Measurements from ENCODE around the gene GRAMD1B. TPM values are rescaled to one million over a fixed set of nuclear protein-coding genes. Genes with fewer than 3 reads are reported as not detected.

Gene GRAMD1B
- total RNA-seq, 3 donors from 2014 or later (not counting 1 experiment from before 2014, with no cell fraction given), result 5.9 to 10.3 (median 8.8) TPM

DNA sequence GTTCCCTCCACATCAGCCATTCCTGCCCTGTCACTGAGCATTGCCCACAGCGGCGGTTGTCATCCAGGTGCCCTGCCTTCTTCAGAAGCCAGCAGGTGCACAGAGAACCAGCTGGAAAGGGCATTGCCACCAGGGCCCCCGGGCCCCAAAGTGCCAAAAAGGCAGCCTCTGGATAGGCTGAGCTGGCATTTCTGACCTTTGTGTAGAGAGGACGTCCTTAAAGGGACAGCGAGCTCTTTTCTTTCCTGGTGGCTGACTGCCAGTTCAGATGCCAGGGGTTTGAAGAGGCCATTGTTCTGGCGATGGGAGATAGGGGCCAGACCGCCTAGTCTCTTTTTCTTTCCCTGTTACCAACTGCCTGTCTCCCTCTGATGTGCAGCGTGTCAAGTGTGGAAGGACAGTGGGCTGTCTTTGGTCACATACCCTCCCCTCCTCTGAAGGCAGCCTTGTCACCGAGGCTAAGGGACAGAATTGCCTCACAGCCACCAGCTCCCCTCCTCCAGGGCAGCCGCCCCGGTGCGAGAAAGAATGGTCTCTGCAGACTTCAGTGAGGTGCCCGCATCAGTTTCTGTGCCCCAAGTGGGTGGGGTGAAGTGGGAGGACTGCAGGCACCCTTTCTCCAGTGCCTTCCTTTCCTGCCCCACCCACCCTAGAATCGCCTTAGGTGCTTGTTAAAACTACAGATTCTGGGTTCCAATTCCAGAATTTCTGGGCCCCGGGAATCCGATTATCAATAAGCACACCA lies 114.7 kb downstream of the GRAMD1B start:
- TF ChIP-seq, protein P1, sequence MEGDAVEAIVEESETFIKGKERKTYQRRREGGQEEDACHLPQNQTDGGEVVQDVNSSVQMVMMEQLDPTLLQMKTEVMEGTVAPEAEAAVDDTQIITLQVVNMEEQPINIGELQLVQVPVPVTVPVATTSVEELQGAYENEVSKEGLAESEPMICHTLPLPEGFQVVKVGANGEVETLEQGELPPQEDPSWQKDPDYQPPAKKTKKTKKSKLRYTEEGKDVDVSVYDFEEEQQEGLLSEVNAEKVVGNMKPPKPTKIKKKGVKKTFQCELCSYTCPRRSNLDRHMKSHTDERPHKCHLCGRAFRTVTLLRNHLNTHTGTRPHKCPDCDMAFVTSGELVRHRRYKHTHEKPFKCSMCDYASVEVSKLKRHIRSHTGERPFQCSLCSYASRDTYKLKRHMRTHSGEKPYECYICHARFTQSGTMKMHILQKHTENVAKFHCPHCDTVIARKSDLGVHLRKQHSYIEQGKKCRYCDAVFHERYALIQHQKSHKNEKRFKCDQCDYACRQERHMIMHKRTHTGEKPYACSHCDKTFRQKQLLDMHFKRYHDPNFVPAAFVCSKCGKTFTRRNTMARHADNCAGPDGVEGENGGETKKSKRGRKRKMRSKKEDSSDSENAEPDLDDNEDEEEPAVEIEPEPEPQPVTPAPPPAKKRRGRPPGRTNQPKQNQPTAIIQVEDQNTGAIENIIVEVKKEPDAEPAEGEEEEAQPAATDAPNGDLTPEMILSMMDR (IDR thresholded peaks at IDR 0.05), result no peak
- no peak overlapping the region for H3K27ac Mint-ChIP-seq
- Histone ChIP-seq H3K4me3 (ENCODE audit: low read length) (no peak overlapping the region), H3K36me3 (ENCODE audit: control insufficient read depth, insufficient read depth, low read length) (no peaks in the 10 kb centered on the region), H3K9me3 (ENCODE audit: control insufficient read depth, insufficient read depth, low read length) (no peaks in the 10 kb centered on the region), H3K27me3 (ENCODE audit: control insufficient read depth, insufficient read depth, low read length) (no peaks in the 10 kb centered on the region), H3K27ac (ENCODE audit: low read length) (no peak overlapping the region), H3K4me1 (ENCODE audit: control insufficient read depth, insufficient read depth, low read length) (no peaks in the 10 kb centered on the region)
- no peaks in the 10 kb centered on the region for H3K4me1 Mint-ChIP-seq
- H3K4me3 Mint-ChIP-seq, result no peak overlapping the region
- no peaks in the 10 kb centered on the region for H3K9me3 Mint-ChIP-seq
- 91% methylated on average over 13 of the region's 16 CpGs for WGBS (ENCODE audit: insufficient coverage)
- DNase-seq (no peak), ATAC-seq (no peak)
- H3K36me3 Mint-ChIP-seq, result no peaks in the 10 kb centered on the region
- no peaks in the 10 kb centered on the region for H3K27me3 Mint-ChIP-seq (ENCODE audit: low read depth in 2 of 2)
- intact Hi-C loops (cut with micrococcal nuclease), result no loop called here

GRCh38 chr11:123545726-123546270 lies 115.7 kb downstream of the GRAMD1B start:
- Mint-ChIP-seq H3K4me1 (no peaks in the 10 kb centered on the region), H3K27ac (no peak overlapping the region), H3K4me3 (no peak overlapping the region), H3K27me3 (ENCODE audit: low read depth in 2 of 2) (no peaks in the 10 kb centered on the region), H3K36me3 (no peaks in the 10 kb centered on the region), H3K9me3 (no peaks in the 10 kb centered on the region)
- intact Hi-C loops (cut with micrococcal nuclease), result no loop called here
- no peak overlapping the region for H3K4me3 ChIP-seq (ENCODE audit: low read length)
- H3K27ac ChIP-seq (ENCODE audit: low read length), result no peak overlapping the region
- TF ChIP-seq, protein P1 (IDR thresholded peaks at IDR 0.05), result no peak
- no peaks in the 10 kb centered on the region for H3K4me1 ChIP-seq (ENCODE audit: control insufficient read depth, insufficient read depth, low read length)
- H3K27me3 ChIP-seq (ENCODE audit: control insufficient read depth, insufficient read depth, low read length), result no peaks in the 10 kb centered on the region
- no peaks in the 10 kb centered on the region for H3K36me3 ChIP-seq (ENCODE audit: control insufficient read depth, insufficient read depth, low read length)
- ATAC-seq (no peak), DNase-seq (no peak)
- WGBS (ENCODE audit: insufficient coverage), result 92% methylated on average over 3 of the region's 4 CpGs
- no peaks in the 10 kb centered on the region for H3K9me3 ChIP-seq (ENCODE audit: control insufficient read depth, insufficient read depth, low read length)

- Mint-ChIP-seq H3K9me3 (no peaks in the 10 kb centered on the region), H3K27me3 (ENCODE audit: low read depth in 2 of 2) (no peaks in the 10 kb centered on the region), H3K36me3 (no peaks in the 10 kb centered on the region), H3K4me3 (no peak overlapping the region), H3K4me1 (no peaks in the 10 kb centered on the region), H3K27ac (no peak overlapping the region)
- intact Hi-C loops (cut with micrococcal nuclease), result no loop called here
- H3K36me3 ChIP-seq (ENCODE audit: control insufficient read depth, insufficient read depth, low read length), result no peaks in the 10 kb centered on the region
- 85% methylated on average over 2 of the region's 2 CpGs for WGBS (ENCODE audit: insufficient coverage)
- no peaks in the 10 kb centered on the region for H3K9me3 ChIP-seq (ENCODE audit: control insufficient read depth, insufficient read depth, low read length)
- H3K4me3 ChIP-seq (ENCODE audit: low read length), result no peak overlapping the region
- TF ChIP-seq, protein P1 (IDR thresholded peaks at IDR 0.05), result no peak
- H3K27ac ChIP-seq (ENCODE audit: low read length), result no peak overlapping the region
- no peak for ATAC-seq
- no peaks in the 10 kb centered on the region for H3K27me3 ChIP-seq (ENCODE audit: control insufficient read depth, insufficient read depth, low read length)
- H3K4me1 ChIP-seq (ENCODE audit: control insufficient read depth, insufficient read depth, low read length), result no peaks in the 10 kb centered on the region
- DNase-seq, result no peak
Observed at GRCh38 chr11:123546515-123546914, 116.4 kb downstream of the GRAMD1B start.

GRCh38 chr11:123547180-123547579 lies 117.1 kb downstream of the GRAMD1B start:
- no peak for DNase-seq

More at GRCh38 chr11:123547180-123547579, 117.1 kb downstream of the GRAMD1B start:
- Histone ChIP-seq H3K4me1 (ENCODE audit: control insufficient read depth, insufficient read depth, low read length) (no peaks in the 10 kb centered on the region), H3K27ac (ENCODE audit: low read length) (no peak overlapping the region), H3K36me3 (ENCODE audit: control insufficient read depth, insufficient read depth, low read length) (no peaks in the 10 kb centered on the region), H3K27me3 (ENCODE audit: control insufficient read depth, insufficient read depth, low read length) (no peaks in the 10 kb centered on the region), H3K4me3 (ENCODE audit: low read length) (no peak overlapping the region), H3K9me3 (ENCODE audit: control insufficient read depth, insufficient read depth, low read length) (no peaks in the 10 kb centered on the region)
- Mint-ChIP-seq H3K4me1 (no peaks in the 10 kb centered on the region), H3K27me3 (ENCODE audit: low read depth in 2 of 2) (no peaks in the 10 kb centered on the region), H3K36me3 (no peaks in the 10 kb centered on the region), H3K9me3 (no peaks in the 10 kb centered on the region), H3K4me3 (no peak overlapping the region), H3K27ac (no peak overlapping the region)
- intact Hi-C loops (cut with micrococcal nuclease), result no loop called here
- ATAC-seq, result no peak
- TF ChIP-seq, protein P1 (IDR thresholded peaks at IDR 0.05), result no peak
